Inferior parietal cortex (tissue), 1 donor: ENCODE measurements around the gene PRSS36.
"Not testable (repeated sequence)": the region's sequence is repeated elsewhere in the genome, so short reads cannot be mapped to it uniquely, and the experiment has no call there.

Source experiments
- DNase-seq: peaks from one replicate; pipeline ENCODE4 v3.0.0-alpha.2; 2016; ENCODE audit errors: extremely low spot score

Gene PRSS36

DNA sequence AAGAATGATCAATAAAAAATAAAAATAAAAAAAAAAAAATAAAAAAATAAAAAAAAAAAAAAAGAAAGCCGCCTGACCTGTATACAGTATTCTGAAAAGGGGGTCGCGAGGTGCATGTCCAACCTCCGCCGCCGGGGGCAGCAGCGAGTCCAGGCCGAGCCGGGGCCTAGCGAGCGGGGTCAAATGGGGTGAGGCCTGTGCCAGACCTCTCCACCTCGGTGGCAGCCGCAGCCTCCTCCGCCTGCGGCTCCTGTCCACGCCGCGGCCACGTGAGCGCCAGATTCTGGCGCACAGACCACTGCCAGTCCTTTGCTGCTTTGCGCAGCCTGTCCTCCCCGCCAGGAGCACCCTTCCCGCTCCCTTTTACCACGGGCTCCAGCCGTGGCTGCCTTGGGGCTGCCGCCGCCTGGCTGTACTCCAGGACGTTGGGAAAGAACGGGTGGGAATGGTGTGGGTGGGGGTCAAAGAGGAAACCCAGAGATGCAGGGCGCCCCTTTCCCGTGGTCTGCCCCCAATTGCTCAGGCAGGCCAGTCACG, 44.1 kb downstream of the PRSS36 start:
- DNase-seq: peak; percentile 71

DNA sequence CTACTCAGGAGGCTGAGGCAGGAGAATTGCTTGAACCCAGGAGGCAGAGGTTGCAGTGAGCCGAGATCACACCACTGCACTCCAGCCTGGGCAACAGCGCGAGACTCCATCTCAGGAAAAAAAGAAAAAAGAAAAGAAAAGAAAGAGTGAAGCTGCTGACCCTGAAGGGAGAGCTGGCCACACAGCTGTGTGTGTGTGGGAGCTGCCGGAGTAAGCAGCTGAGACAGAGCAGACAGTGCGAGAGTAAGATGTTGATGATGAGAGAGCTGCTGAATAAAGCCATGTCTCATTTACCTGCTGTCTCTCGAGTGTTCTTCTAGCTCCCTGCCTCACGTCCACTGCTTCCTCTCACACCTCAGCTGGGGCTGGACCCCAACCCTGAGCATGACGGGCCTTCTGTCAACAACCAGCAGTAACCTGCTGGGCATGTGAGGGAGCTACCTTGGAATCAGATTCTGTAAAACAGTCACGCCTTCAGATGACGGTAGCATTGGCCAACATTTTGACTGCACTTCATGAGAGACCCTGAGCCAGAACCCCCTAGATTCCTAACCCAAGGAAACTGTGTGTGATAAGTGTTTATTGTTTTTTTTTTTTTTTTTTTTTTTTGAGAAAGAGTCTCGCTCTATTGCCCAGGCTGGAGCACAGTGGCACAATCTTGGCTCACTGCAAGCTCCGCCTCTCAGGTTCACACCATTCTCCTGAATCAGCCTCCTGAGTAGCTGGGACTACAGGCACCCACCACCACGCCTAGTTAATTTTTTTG, 48.8 kb downstream of the PRSS36 start:
- not testable (repeated sequence) for DNase-seq

DNA sequence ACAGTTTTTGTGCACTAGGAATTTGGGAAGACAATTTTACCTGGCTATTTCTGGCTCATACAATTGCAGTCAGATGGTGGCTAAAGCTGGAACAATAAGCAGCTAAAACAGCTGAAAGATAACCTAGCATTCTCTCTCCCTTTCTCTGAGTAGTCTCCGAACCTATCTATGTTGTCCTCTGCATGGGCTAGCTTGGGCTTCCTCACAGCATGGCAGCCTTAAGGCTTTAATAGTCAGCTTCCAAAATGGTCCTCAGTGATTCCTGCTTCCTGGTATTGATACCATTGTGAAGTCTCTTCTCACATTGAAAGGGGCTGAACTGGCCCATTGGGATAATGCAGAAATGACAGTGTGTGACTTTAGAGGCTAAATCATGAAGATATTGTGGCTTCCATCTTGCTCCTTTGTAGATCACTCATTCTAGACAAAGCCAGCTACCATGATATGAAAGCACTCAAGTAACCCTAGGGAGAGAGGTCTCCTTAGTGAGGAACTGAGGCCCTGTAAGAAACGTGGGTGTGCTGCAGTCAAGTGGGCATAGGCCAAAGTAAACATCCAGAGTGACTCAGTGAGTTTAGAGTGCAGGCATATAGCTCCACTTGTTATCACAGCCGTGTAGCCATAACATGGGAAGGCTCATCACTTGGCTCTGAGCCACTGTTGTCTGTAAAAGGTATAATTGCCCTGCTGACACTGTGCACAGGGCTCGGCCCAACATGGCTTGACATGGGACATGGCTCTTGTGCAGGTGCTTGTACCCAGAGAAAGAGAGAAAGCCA, 49.8 kb downstream of the PRSS36 start:
- no peak for DNase-seq

DNA sequence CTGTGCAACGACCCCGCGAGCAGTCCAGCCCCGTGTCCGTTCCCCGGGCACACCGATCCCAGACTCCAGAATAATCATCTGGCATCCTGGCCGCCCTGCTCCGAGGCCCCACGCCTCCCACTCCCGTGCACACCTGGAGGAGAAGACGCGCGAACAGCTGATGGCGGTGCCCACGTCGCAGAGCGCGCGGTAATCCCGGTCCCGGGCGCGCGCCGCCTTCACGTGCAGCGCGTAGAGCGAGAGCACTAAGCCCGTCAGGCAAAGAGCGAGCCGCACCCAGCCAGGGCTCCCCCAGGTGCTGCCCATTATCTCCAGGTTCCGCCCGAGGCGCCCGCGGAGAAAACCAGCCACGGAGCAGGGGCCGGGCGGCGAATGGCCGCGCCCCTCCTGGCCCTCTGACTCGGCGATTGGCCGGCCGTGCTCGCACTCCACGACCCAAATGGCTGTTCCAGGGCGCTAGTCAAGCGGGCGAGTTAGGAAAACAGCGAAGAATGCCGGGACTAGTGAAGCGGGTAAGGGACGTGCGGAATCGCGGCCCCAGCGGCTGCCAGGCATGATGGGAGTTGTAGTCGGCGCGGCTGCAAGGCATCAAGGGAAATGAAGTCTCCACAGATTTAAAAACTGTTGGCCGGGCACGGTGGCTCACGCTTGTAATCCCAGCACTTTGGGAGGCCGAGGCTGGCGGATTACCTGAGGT, 55.3 kb downstream of the PRSS36 start, which contains the start of gene VKORC1:
Gene VKORC1 (minus strand): TSS at position 374 of the 697 bp plus-strand sequence. CDS start 68 bp downstream, at position 306.
- peak; percentile 94 for DNase-seq

DNA sequence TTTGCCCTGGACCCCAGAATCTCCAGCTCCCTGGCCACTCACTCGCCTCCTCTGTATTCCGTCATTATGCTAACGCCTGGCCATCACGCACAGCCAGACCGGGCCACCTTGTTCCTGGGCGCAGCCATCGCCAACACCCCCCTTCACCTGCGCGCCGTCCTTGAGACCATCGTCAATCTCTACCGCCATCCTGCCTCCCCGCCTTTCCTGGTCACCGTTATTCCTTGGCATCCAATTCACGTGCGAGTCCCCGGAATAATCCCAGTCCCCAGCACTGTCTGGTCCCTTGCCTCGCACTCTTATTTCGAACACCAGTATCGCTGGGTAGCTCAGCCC, 55.8 kb downstream of the PRSS36 start:
- no peak for DNase-seq

DNA sequence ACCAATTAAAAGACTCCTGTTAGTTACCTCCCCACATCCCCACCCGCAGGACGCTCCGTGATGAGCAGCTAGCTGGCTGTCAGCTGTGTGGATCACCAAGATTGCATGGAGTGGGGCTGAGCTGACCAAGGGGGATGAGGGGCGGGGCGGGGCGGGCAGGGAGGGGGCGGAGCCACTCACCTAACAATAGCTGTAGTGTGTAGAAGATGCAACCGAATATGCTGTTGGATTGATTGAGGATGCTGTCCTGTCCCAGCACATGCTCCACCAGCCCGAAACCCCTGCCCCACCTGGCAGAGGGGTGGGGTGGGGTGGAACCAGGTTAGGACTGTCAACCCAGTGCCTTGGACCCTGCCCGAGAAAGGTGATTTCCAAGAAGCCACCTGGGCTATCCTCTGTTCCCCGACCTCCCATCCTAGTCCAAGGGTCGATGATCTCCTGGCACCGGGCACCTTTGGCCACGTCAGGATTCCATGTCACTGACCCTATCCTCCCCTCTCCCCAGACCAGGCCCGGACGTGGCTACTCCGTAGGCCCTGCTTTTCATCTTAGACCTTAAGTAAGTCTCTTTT, 56.6 kb downstream of the PRSS36 start:
- DNase-seq: peak; percentile 32

DNA sequence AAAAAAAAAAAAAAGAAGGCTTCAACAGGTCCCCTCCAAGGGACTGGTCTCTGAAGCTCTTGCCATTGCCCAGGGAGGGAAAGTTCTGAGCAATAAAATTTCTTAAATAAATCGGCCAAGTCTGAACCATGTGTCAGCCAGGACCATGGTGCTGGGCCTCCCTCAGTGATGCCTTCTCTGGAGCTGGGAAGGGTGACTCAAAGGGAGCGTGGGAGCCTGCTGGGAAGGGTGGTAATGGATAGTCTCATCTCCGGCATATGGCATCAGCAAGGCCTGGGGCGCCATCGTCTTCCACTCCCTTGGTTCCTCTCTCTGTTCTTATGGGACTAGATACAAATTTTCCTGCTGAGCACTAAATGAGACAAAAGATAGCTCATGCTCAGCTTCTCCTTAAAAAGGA, 57.5 kb downstream of the PRSS36 start:
- DNase-seq: no peak

DNA sequence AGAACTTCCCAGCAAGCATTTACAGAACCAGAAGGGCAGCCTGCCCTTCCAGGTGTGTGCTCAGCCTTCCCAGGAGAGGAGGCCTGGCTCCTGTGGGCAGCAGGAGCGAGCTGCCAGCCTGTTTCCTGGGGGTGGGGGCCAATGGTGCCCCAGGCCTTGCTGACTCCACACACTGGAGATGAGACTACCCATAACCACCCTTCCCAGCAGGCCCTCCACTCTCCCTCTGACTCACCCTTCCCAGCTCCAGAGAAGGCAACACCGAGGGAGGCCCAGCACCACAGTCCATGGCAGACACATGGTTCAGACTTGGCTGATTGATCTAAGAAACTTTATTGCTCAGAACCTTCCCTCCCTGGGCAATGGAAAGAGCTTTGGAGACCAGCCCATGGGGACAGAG, 59.3 kb downstream of the PRSS36 start:
- no peak for DNase-seq

DNA sequence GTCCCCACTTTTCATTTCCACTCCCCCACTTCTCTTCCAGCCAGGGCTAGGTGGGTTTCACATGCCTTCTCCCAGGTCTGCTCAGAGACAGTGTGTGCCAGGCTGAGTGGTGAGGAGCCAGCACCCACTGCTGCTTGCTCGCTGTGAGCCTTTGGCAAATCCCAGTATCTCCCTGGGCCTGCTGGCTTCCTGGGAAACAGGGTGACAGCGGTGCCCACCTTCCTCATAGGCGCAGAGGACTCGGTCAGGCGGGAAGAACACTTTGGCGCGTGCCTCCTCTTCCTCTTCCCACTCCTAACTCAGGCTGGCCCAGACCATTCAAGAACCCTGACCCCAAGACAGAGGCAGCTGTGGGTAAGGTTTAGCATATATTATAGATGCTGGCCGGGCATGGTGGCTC, 60.7 kb downstream of the PRSS36 start:
- no peak for DNase-seq
